ENCODE measurements around the gene ZBTB40. TPM values are rescaled to one million over a fixed set of nuclear protein-coding genes. Genes with fewer than 3 reads are reported as not detected.

ZBTB40 gene
- total RNA-seq, 1 experiment from 2014 or later: 16.3 TPM

DNA sequence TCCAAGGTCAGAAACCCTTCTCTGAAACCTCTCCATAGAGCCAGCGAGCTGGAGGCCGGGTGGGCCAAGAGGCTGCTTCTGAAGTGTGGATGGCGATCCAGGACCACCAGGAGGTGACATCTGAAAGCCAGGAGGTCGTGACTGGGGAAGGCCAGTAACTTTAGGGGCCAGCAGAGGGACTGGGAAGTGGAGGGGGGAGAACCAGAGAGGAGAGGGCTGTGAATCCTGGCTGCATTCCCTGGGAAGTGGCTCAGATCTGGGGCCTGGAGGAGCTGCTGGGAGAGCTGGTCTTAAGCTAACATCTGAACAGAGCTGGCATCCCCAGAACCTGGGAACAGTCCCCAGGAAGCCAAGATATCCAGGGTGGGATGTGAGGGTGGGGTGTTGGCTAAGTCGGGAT lies 100.4 kb downstream of the ZBTB40 start:
- Histone ChIP-seq H4K8ac (replicated peaks; ENCODE audit: insufficient read length, low read depth, low read length) (no peak overlapping the region), H3K9me3 (ENCODE audit: control insufficient read depth, low read depth, low read length) (no peaks in the 10 kb centered on the region), H3K4me2 (ENCODE audit: insufficient read depth, insufficient read length, low read length) (no peak overlapping the region), H2BK15ac (ENCODE audit: low read depth, low read length) (no peak overlapping the region), H3K27me3 (ENCODE audit: insufficient read depth, low read length) (no peaks in the 10 kb centered on the region), H3K79me2 (ENCODE audit: insufficient read depth, low read length) (no peaks in the 10 kb centered on the region), H2BK120ac (ENCODE audit: low read depth, low read length, poor library complexity, severe bottlenecking) (no peak overlapping the region), H2BK20ac (ENCODE audit: low read depth, low read length, poor library complexity, severe bottlenecking) (no peak overlapping the region), H3K4ac (ENCODE audit: low read depth, low read length) (no peak overlapping the region), H3K14ac (ENCODE audit: insufficient read depth, low read length) (no peak overlapping the region), H3K4me1 (ENCODE audit: insufficient read depth, low read length) (peaks cover 10% of the 10 kb centered on the region; the same call in 1 of the 2 replicates), H3K23me2 (ENCODE audit: insufficient read length, low read depth, low read length, poor library complexity, severe bottlenecking) (no peaks in the 10 kb centered on the region), H4K20me1 (ENCODE audit: control insufficient read depth, insufficient read depth, insufficient read length) (peaks cover 2% of the 10 kb centered on the region), H2AFZ (ENCODE audit: low read length) (no peak overlapping the region), H3K18ac (ENCODE audit: insufficient read length, low read depth, low read length) (no peak overlapping the region), H3K9ac (ENCODE audit: extremely low read depth, insufficient read length, low read length) (no peak overlapping the region), H3K56ac (ENCODE audit: insufficient read length, low read depth, low read length) (no peak overlapping the region), H3K23ac (ENCODE audit: insufficient read length, low read depth, low read length) (no peak overlapping the region), H3T11ph (ENCODE audit: low read length) (no peak overlapping the region), H3K27ac (ENCODE audit: insufficient read length, low read depth, low read length) (no peak overlapping the region), H3K79me1 (ENCODE audit: insufficient read depth, low read depth, low read length, poor library complexity, severe bottlenecking) (no peaks in the 10 kb centered on the region), H2AK5ac (ENCODE audit: insufficient read length, low read length) (no peak overlapping the region), H2BK5ac (ENCODE audit: insufficient read length, low read length) (no peak overlapping the region), H4K91ac (ENCODE audit: insufficient read length, low read depth, low read length) (no peak overlapping the region), H4K5ac (ENCODE audit: insufficient read length, low read depth, low read length) (no peak overlapping the region), H2BK12ac (ENCODE audit: insufficient read length, low read depth, low read length) (no peak overlapping the region)
- Mint-ChIP-seq H3K4me3 (no peak overlapping the region), H3K9me3 (no peaks in the 10 kb centered on the region; a peak in 2 of 5 replicates), H3K4me1 (peaks cover 39 to 69% of the 10 kb centered on the region in 2 experiments), H3K27ac (no peak overlapping the region; a peak in 1 of 7 replicates), H3K36me3 (ENCODE audit: insufficient read depth in 1 of 3, low read depth in 3 of 3) (no peaks in the 10 kb centered on the region; a peak in 2 of 7 replicates), H3K27me3 (ENCODE audit: low read depth) (peaks cover 21% of the 10 kb centered on the region)
- no peak for DNase-seq
- WGBS (ENCODE audit: extremely low coverage, insufficient read length, low lambda C conversion rate): no CpG with 5 or more reads among the region's 5 CpGs
- TF ChIP-seq, protein P1, sequence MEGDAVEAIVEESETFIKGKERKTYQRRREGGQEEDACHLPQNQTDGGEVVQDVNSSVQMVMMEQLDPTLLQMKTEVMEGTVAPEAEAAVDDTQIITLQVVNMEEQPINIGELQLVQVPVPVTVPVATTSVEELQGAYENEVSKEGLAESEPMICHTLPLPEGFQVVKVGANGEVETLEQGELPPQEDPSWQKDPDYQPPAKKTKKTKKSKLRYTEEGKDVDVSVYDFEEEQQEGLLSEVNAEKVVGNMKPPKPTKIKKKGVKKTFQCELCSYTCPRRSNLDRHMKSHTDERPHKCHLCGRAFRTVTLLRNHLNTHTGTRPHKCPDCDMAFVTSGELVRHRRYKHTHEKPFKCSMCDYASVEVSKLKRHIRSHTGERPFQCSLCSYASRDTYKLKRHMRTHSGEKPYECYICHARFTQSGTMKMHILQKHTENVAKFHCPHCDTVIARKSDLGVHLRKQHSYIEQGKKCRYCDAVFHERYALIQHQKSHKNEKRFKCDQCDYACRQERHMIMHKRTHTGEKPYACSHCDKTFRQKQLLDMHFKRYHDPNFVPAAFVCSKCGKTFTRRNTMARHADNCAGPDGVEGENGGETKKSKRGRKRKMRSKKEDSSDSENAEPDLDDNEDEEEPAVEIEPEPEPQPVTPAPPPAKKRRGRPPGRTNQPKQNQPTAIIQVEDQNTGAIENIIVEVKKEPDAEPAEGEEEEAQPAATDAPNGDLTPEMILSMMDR (conservative IDR thresholded peaks at IDR 0.05): no peak
